HepG2 (cell line): ENCODE results near the gene GPR37L1. TPM values are rescaled to one million over a fixed set of nuclear protein-coding genes. Genes with fewer than 3 reads are reported as not detected.

Source experiments
- ATAC-seq: fragments of 200-7000 bp; cut with Tn5 transposase; 3 replicates; pipeline ENCODE4 v1.9.1; 2020; ENCODE audit warnings: mild to moderate bottlenecking, moderate library complexity
- BruUV-seq: library from RNA; stranded (reverse); fragments of 400-500 nt; replicated peaks from 2 replicates; lab custom pipeline; 2021; lab: Mats Ljungman, UMichigan
- CTCF ChIA-PET: fragments of 300-600 bp; formaldehyde crosslinking; extraction: SDS; loops from one replicate; lab custom pipeline; 2021; ENCODE audit warnings: low total read pairs, inconsistent platforms, low intra/inter-chr PET ratio; lab: Yijun Ruan, JAX
- POLR2A ChIA-PET: fragments of 350-600 bp; sonication (Branson Sonifier 250); formaldehyde crosslinking; loops from one replicate; lab custom pipeline; 2020; ENCODE audit warnings: antibody characterized with exemption, inconsistent platforms; lab: Yijun Ruan, JAX
- DNase-seq: peaks from one replicate; pipeline ENCODE4 v3.0.0-alpha.2; 2015; ENCODE audit warnings: low spot score
- FAIRE-seq: peaks from 3 replicates; lab custom pipeline; 2011; peaks lifted over from hg19 to GRCh38; lab: Jason Lieb, UNC
- H2AFZ ChIP-seq: one replicate; pipeline ENCODE4 v1.6.1; 2011; ENCODE audit warnings: low read length, inconsistent platforms
- H3K27ac ChIP-seq: fragments of 300-600 bp; 3 replicates; pipeline ENCODE4 v1.8.0; 2011; ENCODE audit warnings: mixed run types, mild to moderate bottlenecking, mixed read lengths, low read length, inconsistent platforms; ENCODE audit not compliant: insufficient read depth; ENCODE audit errors: extremely low read length
- H3K27me3 ChIP-seq, 2 experiments: fragments of 200-600 bp in 1 of 2; 2 replicates in 1 of 2; 3 replicates in 1 of 2; pipeline versions ENCODE4 v1.6.0 to v1.8.0; 2011; ENCODE audit warnings: low read length in 2 of 2, mild to moderate bottlenecking in 2 of 2, moderate library complexity in 2 of 2, inconsistent platforms in 1 of 2; ENCODE audit not compliant: insufficient read depth in 2 of 2, control insufficient read depth in 1 of 2
- H3K36me3 ChIP-seq, 2 experiments: fragments of 200-600 bp in 1 of 2; replicated peaks in 1 of 2; 2 replicates in 1 of 2; 3 replicates in 1 of 2; pipeline versions ENCODE4 v1.5.1 to v1.8.0; 2011; ENCODE audit warnings: low read length in 2 of 2, inconsistent platforms in 1 of 2; ENCODE audit not compliant: insufficient read depth in 2 of 2, control insufficient read depth in 1 of 2
- H3K4me1 ChIP-seq: 2 replicates; pipeline ENCODE4 v1.5.1; 2012; ENCODE audit warnings: low read length, inconsistent platforms; ENCODE audit not compliant: insufficient read depth
- H3K4me2 ChIP-seq: 2 replicates; pipeline ENCODE4 v1.6.0; 2011; ENCODE audit warnings: low read depth, low read length, inconsistent platforms
- H3K4me3 ChIP-seq, 3 experiments: fragments of 200-600 bp in 1 of 3; sonication (generic), shearing (Covaris generic) in 1 of 3; replicated peaks in 1 of 3; 2 replicates each; pipeline ENCODE4 v1.5.1; 2011 to 2016; ENCODE audit warnings: low read length in 3 of 3, inconsistent platforms in 2 of 3, low read depth in 2 of 3, mild to moderate bottlenecking in 2 of 3, control low read depth in 1 of 3, mixed read lengths in 1 of 3; ENCODE audit not compliant: insufficient read depth in 1 of 3
- H3K79me2 ChIP-seq: one replicate; pipeline ENCODE4 v1.6.1; 2011; ENCODE audit warnings: low read length, inconsistent platforms; ENCODE audit not compliant: insufficient read depth
- H3K9ac ChIP-seq: 2 replicates; pipeline ENCODE4 v1.6.0; 2011; ENCODE audit warnings: mild to moderate bottlenecking, low read depth, low read length, inconsistent platforms; ENCODE audit not compliant: insufficient read depth
- H3K9me3 ChIP-seq: 2 replicates; pipeline ENCODE4 v1.5.1; 2012; ENCODE audit warnings: mild to moderate bottlenecking, low read length
- H4K20me1 ChIP-seq: 2 replicates; pipeline ENCODE4 v1.6.0; 2011; ENCODE audit warnings: inconsistent platforms, mild to moderate bottlenecking, low read length, moderate library complexity; ENCODE audit not compliant: insufficient read depth
- EP300 ChIP-seq, 3 experiments: sonication (generic) in 1 of 3; formaldehyde crosslinking in 1 of 3; IDR thresholded peaks; 2 replicates each; pipeline versions ENCODE4 v1.5.1 to v1.6.1; 2011 to 2020; ENCODE audit warnings: low read depth in 2 of 3, low read length in 2 of 3, borderline replicate concordance in 1 of 3, improper control_type of control experiment in 1 of 3, mild to moderate bottlenecking in 1 of 3, missing genetic modification reagents in 1 of 3, moderate library complexity in 1 of 3
- FOXK1 ChIP-seq: sonication (generic); formaldehyde crosslinking; IDR thresholded peaks from 2 replicates; pipeline ENCODE4 v1.4.0; 2020; ENCODE audit warnings: low read depth, missing genetic modification reagents, borderline replicate concordance
- KDM5A ChIP-seq: fragments of 200-600 bp; sonication (generic); IDR thresholded peaks from 2 replicates; pipeline ENCODE4 v1.7.0; 2018; ENCODE audit warnings: antibody characterized with exemption, mild to moderate bottlenecking, low read length, borderline replicate concordance
- NCOA1 ChIP-seq: sonication (generic); formaldehyde crosslinking; IDR thresholded peaks from 2 replicates; pipeline ENCODE4 v1.9.0; 2021; ENCODE audit warnings: missing genetic modification reagents
- NR2F6 ChIP-seq, 2 experiments: IDR thresholded peaks; 2 replicates each; pipeline ENCODE4 v1.6.1; 2016; ENCODE audit warnings: antibody characterized with exemption in 1 of 2, mild to moderate bottlenecking in 1 of 2
- RARA ChIP-seq: IDR thresholded peaks from 2 replicates; pipeline ENCODE4 v1.6.1; 2016; ENCODE audit warnings: missing genetic modification reagents, missing compliant biosample characterization
- SKI ChIP-seq: fragments of 450-650 bp; IDR thresholded peaks from one replicate; pipeline ENCODE4 v1.6.1; 2018; ENCODE audit warnings: mild to moderate bottlenecking; ENCODE audit not compliant: partially characterized antibody
- THYN1 ChIP-seq: sonication (generic); formaldehyde crosslinking; IDR thresholded peaks from 2 replicates; pipeline ENCODE4 v1.8.1; 2023; ENCODE audit warnings: low read depth, mild to moderate bottlenecking, moderate library complexity, missing genetic modification reagents, borderline replicate concordance
- ZSCAN22 ChIP-seq: sonication (generic); formaldehyde crosslinking; IDR thresholded peaks from 2 replicates; pipeline ENCODE4 v1.4.0; 2020; ENCODE audit warnings: mild to moderate bottlenecking, missing genetic modification reagents
- WGBS: methylation state at CpG from one replicate; pipeline ENCODE4 v1.1.6; 2017; ENCODE audit warnings: low lambda C conversion rate; 5-methylcytosine and 5-hydroxymethylcytosine counted together
- in situ Hi-C: cut with HindIII; loops from 2 replicates; pipeline ENCODE4 v1.10.0; 2017; ENCODE audit warnings: low pct_unique_long_range_greater_than_20kb; ENCODE audit not compliant: extremely low pct_ligation_motif_present
- intact Hi-C: fragments of 100-400 bp; cut with micrococcal nuclease; formaldehyde crosslinking; loops from one replicate; pipeline ENCODE4 v1.10.0; 2022; ENCODE audit not compliant: unreplicated experiment
- polyA plus RNA-seq, 8 experiments: library from polyadenylated mRNA; depleted of rRNA in 3 of 8; stranded (reverse) in 7 of 8; unstranded in 1 of 8; fragments of >200 nt; fragmentation: Illumina TruSeq in 4 of 8; extraction: Trizol in 4 of 8; gene quantifications; 2 replicates each; pipeline versions ENCODE4 v1.2.1 to v1.2.3, GENCODE V29; 2011 to 2016; ENCODE audit warnings: low read depth in 4 of 8, missing spikeins in 1 of 8, mixed read lengths in 1 of 8; ENCODE audit not compliant: insufficient read depth in 1 of 8
- total RNA-seq, 5 experiments: library from RNA; depleted of rRNA; stranded (reverse); fragments of >200 nt; fragmentation: Illumina TruSeq; extraction: Trizol; gene quantifications; 2 replicates each; pipeline ENCODE4 v1.2.3, GENCODE V29; 2016; ENCODE audit warnings: low read depth in 1 of 5
- TF ChIP-seq, protein P1 (sequence below): sonication (generic); formaldehyde crosslinking; IDR thresholded peaks from 2 replicates; pipeline ENCODE4 v1.4.0; 2020; ENCODE audit warnings: missing genetic modification reagents, borderline replicate concordance

The GPR37L1 gene
- total and polyA plus RNA-seq, 2 of the 13 experiments (the other 11 are each of a cell fraction or from before 2014, with no cell fraction given) = 0.13 TPM; not detected in 1

GRCh38 chr1:202155478-202156021 is 32.8 kb downstream of the GPR37L1 start:
- H3K9me3 ChIP-seq = no peaks in the 10 kb centered on the region
- H3K9ac ChIP-seq = no peak overlapping the region
- H3K27ac ChIP-seq = no peak overlapping the region
- peaks cover 4 to 43% of the 10 kb centered on the region in 2 experiments; a peak in 3 of 5 replicates for H3K27me3 ChIP-seq
- no peak overlapping the region for H3K4me2 ChIP-seq
- no peak overlapping the region for H2AFZ ChIP-seq
- H3K79me2 ChIP-seq = no peaks in the 10 kb centered on the region
- H3K4me3 ChIP-seq = no peak overlapping the region
- intact Hi-C loops (no loop called here), in situ Hi-C loops (no loop called here)
- POLR2A ChIA-PET = no interaction called here
- CTCF ChIA-PET = no interaction called here
- H3K36me3 ChIP-seq = no peaks in the 10 kb centered on the region
- H4K20me1 ChIP-seq = no peaks in the 10 kb centered on the region
- no TSS peak for BruUV-seq
- DNase-seq (no peak), FAIRE-seq (no peak), ATAC-seq (peak; percentile 10; the same call in 1 of the 3 replicates)
- H3K4me1 ChIP-seq = peaks cover 12% of the 10 kb centered on the region
- 13% methylated on average over 8 of the region's 8 CpGs for WGBS
- no peak; the same call in 1 of the 2 replicates for TF ChIP-seq NR2F6 (IDR thresholded peaks at IDR 0.05)
- TF ChIP-seq NR2F6 (CRISPR knock-in tag; IDR thresholded peaks at IDR 0.05) = peak; percentile 12; the same call in 1 of the 2 replicates
- TF ChIP-seq KDM5A = no peak
- TF ChIP-seq SKI = no peak
- TF ChIP-seq NCOA1 (CRISPR knock-in tag) = no peak
- TF ChIP-seq FOXK1 = peak; percentile 16; the same call in 1 of the 2 replicates
- TF ChIP-seq ZSCAN22 (CRISPR knock-in tag) = no peak
- TF ChIP-seq THYN1 (CRISPR knock-in tag) = no peak
- TF ChIP-seq, protein P1, sequence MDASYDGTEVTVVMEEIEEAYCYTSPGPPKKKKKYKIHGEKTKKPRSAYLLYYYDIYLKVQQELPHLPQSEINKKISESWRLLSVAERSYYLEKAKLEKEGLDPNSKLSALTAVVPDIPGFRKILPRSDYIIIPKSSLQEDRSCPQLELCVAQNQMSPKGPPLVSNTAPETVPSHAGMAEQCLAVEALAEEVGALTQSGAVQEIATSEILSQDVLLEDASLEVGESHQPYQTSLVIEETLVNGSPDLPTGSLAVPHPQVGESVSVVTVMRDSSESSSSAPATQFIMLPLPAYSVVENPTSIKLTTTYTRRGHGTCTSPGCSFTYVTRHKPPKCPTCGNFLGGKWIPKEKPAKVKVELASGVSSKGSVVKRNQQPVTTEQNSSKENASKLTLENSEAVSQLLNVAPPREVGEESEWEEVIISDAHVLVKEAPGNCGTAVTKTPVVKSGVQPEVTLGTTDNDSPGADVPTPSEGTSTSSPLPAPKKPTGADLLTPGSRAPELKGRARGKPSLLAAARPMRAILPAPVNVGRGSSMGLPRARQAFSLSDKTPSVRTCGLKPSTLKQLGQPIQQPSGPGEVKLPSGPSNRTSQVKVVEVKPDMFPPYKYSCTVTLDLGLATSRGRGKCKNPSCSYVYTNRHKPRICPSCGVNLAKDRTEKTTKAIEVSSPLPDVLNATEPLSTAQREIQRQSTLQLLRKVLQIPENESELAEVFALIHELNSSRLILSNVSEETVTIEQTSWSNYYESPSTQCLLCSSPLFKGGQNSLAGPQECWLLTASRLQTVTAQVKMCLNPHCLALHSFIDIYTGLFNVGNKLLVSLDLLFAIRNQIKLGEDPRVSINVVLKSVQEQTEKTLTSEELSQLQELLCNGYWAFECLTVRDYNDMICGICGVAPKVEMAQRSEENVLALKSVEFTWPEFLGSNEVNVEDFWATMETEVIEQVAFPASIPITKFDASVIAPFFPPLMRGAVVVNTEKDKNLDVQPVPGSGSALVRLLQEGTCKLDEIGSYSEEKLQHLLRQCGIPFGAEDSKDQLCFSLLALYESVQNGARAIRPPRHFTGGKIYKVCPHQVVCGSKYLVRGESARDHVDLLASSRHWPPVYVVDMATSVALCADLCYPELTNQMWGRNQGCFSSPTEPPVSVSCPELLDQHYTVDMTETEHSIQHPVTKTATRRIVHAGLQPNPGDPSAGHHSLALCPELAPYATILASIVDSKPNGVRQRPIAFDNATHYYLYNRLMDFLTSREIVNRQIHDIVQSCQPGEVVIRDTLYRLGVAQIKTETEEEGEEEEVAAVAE (CRISPR knock-in tag) = no peak
- TF ChIP-seq EP300 (IDR thresholded peaks at IDR 0.05; ENCODE audit: low read depth in 2 of 2, low read length in 2 of 2) = no peak
- no peak for TF ChIP-seq EP300 (CRISPR knock-in tag; IDR thresholded peaks at IDR 0.05; ENCODE audit: borderline replicate concordance)
- TF ChIP-seq RARA = 0 out of 2 replicates have a peak, but pooled peaks have one; percentile 26
